GM21367 (cell line): ENCODE measurements around the gene SLCO3A1.
"Not testable (repeated sequence)": the region's sequence is repeated elsewhere in the genome, so short reads cannot be mapped to it uniquely, and the experiment has no call there.

ENCODE experiments used
- ATAC-seq: cut with Tn5 transposase; IDR thresholded peaks from one replicate; pipeline ENCODE4 v1.9.1; 2021; ENCODE audit not compliant: unreplicated experiment

SLCO3A1 gene

DNA sequence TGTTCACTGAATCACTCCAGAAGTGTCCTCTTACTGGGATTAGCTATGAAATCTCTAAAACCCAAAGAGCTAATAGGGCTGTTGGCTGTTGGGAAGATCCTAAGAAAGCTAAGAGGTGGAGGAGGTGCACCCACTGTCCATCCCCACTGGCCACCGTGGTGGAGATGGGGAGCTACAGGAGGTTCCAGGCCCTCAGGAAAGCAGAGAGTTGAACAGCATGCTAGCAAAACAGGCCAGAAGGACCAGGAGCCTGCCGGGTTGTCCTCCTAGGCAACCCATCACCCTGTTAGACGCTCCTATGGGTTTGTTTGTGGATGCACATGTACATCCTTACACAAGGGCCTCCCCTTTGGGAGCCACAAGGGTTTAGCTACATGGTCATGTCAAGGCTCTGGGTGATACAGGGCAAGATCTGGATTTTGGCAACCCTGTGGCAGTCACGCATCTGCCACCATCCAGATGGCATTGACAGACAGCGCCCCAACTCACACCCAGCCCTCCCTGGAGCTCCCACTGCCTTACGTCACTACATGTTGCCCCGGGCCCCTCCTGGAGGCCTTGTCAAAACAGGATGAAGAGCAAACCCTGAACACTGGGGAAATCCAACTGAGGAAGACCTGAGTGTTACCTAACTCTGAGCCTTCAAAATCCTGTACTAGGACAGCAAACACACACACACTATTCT is 208.1 kb downstream of the SLCO3A1 start:
- no peak for ATAC-seq

DNA sequence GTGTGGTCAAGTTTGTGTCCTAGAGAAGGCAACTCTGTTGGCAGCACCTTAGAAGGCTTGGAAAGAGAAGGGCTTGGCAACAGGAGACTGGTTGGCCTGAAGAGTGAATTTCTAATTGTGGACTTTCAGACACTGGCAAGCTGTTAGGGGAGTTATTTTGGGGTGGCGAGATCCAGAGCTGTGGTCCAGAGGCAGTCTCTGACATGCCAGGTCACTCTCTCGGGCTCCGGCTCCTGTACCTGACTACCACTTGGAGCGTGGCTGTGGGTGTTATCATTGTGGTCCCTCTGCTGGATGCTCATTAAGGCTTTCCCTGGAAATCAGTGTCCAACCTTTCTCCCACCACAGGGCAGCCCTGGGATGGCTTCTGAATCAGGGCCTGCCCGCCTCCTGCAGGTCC is 209.0 kb downstream of the SLCO3A1 start:
- ATAC-seq = no peak

DNA sequence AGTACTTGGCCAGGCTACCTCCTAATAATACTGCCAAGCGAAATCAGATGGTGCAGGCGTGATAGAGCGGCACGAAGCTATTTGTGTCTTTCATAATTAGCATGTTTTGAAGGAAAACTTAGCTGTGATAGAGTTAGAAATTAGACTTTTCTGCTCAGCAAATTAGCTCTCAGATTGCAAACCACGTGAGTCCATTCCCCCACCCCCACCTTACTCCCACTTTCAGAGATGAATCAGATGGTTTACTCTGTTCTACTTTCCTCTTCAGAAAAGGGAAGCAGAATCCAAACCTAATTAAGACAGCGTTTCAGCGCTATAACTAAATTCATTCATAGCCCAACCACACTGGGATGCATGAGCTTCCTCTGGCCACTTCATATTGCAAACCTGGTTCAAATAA is 214.6 kb downstream of the SLCO3A1 start:
- no peak for ATAC-seq

DNA sequence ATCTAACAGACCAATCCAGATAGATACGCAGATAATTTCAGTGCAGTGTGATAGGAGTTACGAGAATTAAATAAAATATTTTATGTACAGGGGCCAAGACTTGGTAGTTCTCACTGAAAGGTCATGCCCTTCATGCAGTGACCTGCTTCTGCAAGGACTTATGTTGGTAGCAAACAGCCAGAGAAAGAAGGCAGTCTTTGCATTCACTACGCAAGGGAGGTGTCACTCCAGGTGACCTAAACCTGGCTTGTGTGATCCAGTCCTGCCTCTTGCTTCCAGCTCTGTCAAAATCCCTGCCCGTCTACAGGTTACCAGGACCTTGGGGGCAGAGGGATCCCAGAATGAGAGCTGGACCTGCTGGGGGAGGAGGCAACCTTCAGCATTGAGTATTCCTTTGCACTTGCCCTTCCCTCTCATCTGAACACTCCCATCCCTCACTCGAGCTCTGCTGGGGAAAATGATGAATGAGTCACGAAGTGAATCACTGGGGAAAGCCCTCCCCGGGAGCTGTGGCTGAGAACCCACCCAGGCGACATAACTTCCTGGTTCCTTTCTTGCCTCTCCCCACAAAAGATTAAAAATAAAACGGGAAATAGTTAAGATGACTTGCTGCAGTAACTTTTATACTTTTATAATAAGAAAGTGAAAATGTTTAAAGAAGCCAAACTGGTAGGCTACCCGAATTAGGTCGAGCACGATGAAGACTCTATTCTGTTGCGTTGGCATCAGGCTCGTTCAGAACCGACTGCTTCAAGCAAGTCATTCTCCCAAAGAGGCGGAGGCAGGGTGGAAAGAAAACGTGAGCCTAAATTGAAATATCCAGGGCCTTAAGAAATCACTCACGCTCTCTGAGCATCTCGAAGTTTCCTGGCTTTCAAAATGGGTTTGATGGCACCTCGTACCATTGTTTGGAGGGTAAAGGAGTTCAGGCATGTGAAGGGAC is 216.1 kb downstream of the SLCO3A1 start:
- ATAC-seq = peak; percentile 43

DNA sequence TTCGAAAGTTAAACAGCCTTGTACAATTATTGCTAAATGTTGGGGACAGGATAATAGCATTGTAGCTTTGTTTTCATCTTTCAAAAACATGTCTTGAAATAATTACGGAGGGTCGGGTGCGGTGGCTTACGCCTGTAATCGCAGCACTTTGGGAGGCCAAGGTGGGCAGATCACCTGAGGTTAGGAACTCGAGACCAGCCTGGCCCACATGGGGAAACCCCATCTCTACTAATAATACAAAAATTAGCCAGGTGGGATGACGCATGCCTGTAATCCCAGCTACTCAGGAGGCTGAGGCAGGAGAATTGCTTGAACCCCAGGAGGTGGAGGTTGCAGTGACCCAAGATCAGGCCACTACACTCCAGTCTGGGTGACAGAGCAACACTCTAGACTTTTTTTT is 216.7 kb downstream of the SLCO3A1 start:
- not testable (repeated sequence) for ATAC-seq

DNA sequence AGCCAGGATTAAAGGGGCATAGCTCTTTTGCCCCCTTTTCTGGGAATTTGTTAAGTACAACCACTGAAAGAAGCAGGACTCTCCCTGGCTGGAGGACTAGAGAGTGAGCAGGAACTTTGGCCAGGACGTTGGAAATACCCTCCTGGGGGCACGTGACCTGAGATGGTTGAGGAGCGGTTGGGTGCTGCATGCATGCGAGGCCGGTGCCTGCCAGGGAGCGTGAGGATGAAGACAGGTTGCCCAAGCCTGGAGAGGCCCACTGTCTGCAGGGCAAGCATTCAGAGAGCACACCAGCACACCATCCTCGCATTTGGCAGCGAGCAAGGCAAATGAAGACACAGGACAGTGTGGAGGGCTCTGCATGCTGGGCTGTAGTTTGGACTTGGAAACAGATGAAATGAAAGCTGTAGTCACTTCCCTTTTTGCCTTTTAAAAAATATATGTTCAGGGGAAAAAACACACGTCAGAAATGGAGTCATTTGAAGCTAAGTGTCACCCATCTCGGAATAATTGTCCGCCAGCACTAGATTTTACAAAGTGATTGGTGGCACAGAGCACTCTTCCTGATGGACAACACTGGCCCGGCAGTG is 217.6 kb downstream of the SLCO3A1 start:
- ATAC-seq = no peak

DNA sequence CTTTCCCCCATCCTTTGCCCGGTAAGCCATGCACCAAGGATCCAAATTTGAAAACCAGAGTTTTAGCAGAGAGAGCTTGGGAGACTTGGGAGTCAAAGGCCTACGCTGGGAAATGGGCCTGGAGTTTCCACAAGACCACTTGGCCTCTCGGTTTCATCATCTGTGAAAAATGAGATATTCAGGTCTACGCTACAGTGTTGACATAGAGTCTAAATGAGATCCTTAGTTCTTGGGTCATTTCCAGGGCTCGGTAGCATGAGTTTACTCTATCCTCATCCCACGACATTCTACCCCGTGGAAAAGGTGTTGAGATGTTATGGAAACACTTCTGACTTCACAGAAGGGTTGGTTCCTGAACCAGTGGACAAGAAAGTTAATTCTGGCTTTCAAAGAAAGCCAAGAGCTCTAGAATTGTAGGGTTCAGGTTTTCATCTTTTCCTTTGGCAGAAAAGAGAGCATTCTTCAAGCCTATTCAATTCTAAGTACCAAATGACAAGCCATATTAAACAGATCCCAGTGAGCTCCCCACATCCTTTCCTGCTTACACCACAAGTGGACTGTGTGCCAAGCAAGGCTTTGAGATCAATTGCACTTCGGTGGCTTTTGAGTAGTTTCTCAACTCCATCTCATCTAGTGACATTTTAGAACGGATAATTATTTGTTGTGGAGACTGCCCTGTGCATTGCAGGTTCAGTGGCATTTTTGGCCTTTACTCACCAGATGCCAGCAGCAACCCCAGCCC is 219.7 kb downstream of the SLCO3A1 start:
- no peak for ATAC-seq

DNA sequence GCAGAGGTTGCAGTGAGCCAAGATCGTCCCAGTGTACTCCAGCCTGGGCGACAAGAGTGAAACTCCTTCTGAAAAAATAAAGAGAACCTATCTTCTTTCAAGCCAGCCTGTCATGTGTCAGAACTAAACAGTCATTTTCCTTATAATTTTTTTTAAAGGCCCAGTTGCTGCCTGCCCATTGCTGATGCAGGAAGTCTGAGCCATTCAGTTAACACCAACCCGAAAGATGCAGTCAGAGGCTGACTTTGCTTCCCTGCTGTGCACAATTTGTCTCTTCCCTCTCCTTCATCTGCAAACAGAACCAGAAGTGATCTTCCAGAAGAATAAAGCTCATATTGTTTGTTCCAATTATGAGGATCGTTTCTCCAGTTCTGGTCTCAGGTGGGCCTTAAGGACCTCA is 220.6 kb downstream of the SLCO3A1 start:
- ATAC-seq = no peak

DNA sequence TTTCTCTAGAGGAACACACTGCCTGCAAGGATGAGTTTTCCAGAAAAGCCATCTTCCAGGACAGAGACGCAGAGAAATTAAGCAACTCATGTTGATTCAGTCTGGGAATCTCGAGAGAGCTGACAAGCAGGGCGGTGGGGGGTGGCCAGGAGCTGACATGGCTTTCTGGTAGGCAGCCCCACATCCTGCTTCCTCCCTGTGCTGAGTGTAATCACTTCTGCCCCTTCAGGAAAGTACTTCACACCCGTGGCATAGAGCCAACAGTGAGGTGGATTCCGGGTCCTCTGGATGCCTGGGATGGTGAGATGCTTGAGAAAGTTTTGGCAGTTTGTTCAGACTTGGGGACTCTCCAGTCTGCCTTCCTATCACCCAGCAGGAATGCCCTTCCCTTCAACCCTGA is 221.1 kb downstream of the SLCO3A1 start:
- no peak for ATAC-seq

DNA sequence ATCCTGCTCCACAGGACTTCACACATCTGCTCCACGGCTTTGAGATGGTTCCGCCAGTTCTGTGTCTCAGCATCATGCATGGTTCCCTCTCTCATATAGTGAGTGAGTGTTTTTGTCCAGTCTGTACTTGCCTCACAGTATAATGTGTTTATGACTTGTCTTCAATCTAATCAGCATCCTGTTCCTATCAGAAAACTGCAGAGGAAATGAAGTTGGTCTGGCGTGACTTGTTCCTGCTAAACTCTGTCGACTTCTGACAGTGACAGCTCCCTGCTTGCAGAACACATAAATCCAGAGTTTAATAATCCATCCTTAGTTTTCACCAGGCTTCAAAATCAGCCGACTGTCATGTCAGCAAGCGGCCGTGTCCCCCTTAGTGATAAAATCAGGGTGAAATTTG is 222.3 kb downstream of the SLCO3A1 start:
- no peak for ATAC-seq

DNA sequence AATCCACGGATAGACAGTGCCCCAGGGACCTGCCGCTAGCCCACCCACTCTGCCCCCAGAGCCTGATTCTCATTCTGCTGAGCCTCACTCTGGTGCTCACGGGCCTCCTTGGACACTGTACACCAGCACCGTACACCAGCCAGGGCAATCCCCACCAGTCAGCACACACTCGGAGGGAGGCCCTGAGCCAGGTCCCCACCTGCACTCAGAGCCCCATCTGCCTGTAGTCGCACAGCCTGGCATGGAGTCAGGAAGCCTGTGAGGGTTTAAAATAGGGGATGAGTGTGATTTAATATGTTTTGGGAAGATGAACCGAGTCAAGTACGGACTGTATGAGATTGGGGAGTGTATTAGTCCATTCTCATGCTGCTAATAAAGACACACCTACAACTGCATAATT is 223.0 kb downstream of the SLCO3A1 start:
- no peak for ATAC-seq

DNA sequence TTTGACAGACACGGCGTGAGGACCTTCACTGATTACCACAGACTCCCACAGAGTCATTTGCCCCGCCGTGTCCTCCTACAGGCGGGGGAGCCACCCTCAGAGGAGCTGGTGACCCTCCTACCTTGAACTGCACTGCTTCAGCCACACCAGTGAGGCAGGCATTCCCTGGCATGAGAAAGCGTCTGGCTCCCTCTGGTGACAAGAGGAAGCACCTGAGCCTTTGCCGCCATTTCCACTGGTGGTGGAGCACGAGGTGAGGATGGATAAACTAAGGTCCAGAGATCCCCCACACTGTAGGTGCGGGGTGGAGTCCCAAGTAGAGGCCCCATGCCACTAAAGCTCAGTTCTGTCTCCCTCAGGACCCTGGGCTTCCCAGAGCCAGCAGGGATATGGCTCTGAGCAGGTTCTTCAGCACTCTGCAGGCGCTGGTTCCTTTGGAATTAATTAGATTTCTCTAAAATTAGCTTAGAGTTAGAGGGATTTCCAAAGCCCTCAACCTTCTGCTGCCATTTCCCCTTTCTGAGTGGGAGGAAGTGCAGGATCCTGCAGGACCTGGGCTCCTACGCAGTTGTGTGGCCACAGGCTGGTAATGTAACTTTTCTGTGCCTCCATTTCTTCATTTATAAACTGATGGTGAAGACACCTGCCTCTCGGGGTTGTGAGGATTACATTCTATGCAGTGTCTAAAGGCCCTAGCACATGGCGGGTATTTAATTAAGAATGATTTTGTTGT is 224.0 kb downstream of the SLCO3A1 start:
- ATAC-seq = peak; percentile 52

DNA sequence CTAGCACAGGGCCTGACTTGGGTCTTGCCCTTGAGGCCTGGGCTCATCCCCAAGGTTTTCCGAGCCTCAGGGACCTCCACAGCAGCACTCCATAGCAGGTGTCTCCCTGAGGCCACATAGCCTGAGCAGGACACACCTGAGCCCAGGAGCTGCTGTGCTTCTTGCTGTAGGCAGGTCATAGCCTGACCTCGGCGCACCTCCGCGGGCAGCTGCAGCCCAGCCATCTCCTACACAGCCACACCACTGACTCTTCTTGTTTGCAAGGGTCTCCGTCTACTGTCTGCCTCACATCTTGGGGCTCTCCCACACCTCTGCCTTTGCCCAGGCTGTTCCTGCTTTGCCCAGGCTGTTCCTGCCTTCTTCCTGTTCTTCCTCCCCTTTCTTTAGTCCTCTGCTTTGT is 224.8 kb downstream of the SLCO3A1 start:
- no peak for ATAC-seq

DNA sequence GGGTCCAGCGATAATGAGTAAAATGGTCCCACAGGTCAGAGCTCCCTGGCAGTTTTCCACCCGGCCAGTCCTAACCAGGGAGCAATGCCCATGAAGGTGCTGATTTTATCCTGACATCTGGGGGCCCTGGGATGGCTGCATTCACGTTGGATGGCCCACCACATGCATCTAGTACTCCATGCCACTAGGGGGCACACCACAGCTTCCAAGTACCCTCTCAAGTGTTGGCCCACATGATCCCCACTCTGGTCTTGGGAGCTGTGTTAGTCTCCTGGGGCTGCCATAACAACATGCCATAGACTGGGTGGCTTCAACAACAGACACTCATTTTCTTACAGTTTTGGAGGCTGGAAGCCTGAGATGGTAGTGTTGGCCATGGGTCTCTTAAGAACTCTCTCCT is 225.5 kb downstream of the SLCO3A1 start:
- no peak for ATAC-seq

DNA sequence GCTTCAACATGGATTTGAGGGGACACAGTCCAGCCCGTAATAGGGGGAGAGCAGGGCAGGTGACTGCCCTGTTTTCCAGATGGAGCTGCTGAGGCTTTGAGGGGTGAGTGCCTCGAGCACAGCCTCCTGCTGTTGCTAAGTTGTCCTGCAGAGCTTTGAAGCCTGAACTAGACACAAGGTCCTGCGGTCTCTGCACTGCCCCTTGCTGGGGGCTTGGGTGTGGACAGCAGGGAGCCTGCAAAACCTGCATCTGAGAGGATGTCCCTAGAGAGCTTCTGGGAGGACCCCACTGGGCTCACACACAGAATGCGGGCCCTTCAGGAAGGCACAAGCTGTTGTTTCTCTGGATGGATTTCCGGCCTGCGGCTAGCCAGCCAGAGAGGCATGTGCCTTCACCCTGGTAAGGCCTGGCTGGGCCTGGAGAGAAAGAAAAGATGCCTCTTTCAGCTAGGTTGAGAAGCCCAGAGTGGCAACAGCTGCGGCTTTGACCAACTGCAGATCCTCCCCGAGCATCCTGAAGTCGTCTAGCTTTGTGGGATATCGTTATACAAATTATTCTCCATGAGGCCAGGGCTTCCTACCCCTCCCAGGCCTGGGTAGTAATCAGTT is 226.2 kb downstream of the SLCO3A1 start:
- no peak for ATAC-seq

DNA sequence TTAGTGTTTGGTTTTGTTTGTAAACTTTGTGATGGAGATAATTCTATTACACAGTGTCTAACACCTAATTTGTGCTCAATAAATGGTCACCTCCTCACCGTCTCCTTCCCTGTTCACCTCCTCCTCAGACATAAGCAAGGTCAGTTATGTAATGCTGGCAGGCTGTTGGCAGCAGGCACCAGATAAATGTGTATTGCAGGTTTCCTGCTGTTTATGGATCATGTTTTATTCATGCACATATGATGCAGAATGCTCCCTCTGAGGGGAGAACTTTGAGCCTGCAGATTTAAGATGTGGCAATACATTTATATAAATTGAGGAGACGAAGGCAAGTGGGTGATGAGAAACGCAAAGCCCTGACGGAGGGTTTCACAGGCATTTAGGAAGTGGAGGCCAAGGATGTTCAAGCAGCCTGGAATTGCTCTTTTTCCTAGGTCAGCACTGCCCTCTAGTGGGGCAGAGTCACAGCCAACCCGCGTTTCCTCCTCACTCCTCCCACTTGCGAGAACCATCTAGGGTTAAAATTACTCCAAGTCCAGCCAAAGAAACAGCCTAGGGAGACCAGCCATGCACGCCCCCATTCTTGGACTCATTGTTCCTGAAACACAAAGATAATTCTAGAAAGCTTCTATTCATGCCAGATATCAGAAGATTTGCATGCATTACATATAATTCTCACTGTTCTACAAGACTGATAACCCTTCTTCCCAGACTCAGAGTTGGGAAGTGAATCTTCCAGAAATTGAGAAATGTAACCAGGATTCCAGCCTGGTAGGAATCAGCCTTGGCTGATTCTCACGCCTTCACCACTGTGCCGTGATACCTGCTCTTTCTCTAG is 228.7 kb downstream of the SLCO3A1 start:
- ATAC-seq = no peak

DNA sequence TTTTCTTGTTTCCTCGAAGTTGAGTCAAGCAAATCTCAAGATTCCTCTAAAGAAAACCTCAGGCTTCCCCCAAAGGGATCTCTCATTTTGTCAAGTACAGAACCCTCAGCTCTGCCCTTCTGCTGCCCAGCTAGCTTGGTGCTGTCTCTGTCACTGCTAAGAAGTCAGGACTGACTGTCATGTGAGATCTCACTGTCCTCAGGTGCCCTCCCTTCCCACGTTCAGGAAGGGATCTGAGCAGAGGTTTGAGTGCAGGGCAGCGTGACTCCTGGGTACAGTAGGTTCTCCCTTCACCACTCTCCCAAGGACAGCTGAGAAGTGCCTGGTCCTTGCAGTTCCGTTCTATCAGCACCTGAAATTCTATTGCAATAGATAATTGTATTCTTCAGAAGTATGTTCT is 229.7 kb downstream of the SLCO3A1 start:
- no peak for ATAC-seq

DNA sequence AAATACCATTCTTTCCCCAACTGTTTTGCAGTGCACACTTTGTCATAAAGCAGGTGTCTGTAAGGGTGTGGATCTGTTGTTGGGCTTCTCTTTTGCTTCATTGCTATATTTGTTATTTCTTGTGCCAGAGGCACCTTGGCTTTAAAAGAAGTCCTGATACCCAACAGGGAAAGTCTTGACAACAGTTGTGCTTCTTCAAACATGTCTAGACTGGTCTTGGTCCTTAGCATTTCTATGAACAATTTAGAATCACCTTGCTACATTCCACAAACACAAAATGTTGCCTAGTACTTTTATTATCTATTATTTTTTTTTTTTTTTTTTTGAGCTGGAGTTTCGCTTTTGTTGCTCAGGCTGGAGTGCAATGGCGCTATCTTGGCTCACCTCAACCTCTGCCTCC is 233.7 kb downstream of the SLCO3A1 start:
- no peak for ATAC-seq

DNA sequence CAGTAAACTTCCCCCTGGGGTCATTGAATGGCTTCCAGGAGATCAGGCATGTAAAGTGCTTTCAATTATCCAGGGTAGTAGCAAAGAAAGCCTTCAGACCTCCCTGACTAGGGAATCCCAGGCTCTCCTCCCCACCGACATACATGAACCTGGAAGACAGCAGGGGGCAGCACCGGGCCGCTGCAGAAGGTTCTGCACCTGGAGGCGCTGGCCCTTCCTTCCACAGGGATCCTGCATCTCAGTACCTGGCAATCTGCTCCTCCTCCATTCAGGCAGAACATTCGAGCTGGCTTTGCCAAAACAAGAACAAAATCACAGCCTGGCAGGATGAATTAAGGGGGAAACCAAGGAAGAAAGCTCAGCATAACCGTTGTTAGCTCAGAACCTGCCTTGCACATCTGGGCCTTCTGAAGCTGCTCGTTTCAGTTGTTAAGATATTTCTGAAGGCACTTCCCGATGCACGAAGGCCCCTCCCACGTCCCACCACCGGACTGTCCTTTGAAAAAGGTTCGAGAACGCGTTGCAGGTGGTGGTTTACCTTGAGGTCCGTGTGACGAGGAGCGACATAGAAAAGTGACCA is 237.7 kb downstream of the SLCO3A1 start:
- ATAC-seq = no peak
